HCT116 (cell line): Measurements from ENCODE around the gene TMEM150A. TPM values are rescaled to one million over a fixed set of nuclear protein-coding genes. Genes with fewer than 3 reads are reported as not detected.

Experiments used
- ATAC-seq: fragments of 200-7000 bp; cut with Tn5 transposase; 2 replicates; pipeline ENCODE4 v1.9.1; 2020; ENCODE audit warnings: mild to moderate bottlenecking, moderate library complexity
- BruUV-seq: library from RNA; stranded (reverse); fragments of 400-500 nt; replicated peaks from 2 replicates; lab custom pipeline; 2021; lab: Mats Ljungman, UMichigan
- CTCF ChIA-PET: fragments of 300-600 bp; sonication (Branson Sonifier 250); formaldehyde crosslinking; loops from one replicate; lab custom pipeline; 2021; ENCODE audit warnings: antibody characterized with exemption; lab: Charles Lee
- POLR2A ChIA-PET: fragments of 300-600, 350-600 bp; sonication (Branson Sonifier 250); formaldehyde crosslinking; loops from one replicate; lab custom pipeline; 2021; ENCODE audit warnings: antibody characterized with exemption; lab: Charles Lee
- RAD21 ChIA-PET, 2 experiments: fragments of 300-600 bp; sonication (Branson Sonifier 250); formaldehyde crosslinking; loops; one replicate each; lab custom pipeline; 2023; ENCODE audit warnings: low total read pairs in 2 of 2; ENCODE audit not compliant: uncharacterized antibody in 2 of 2, unreplicated experiment in 2 of 2, low non-redundant PET in 1 of 2; lab: Charles Lee
- DNase-seq: peaks from one replicate; pipeline ENCODE4 v3.0.0-alpha.2; 2010; ENCODE audit warnings: low read depth, low spot score
- H2AFZ ChIP-seq: fragments of 200-600 bp; shearing (Covaris generic), sonication (generic); 2 replicates; pipeline ENCODE4 v1.6.1; 2017; ENCODE audit warnings: low read depth, mixed run types, mixed read lengths, antibody characterized with exemption, low read length; ENCODE audit not compliant: poor library complexity, severe bottlenecking
- H3K27ac ChIP-seq: 2 replicates; pipeline ENCODE4 v1.5.1; 2012; ENCODE audit warnings: low read depth, low read length
- H3K27me3 ChIP-seq: fragments of 200-600 bp; sonication (generic); 2 replicates; pipeline ENCODE4 v1.6.1; 2016; ENCODE audit warnings: mixed run types, low read length, mixed read lengths; ENCODE audit not compliant: insufficient read depth
- H3K36me3 ChIP-seq, 2 experiments: fragments of 200-500 bp in 1 of 2; fragments of 200-600 bp in 1 of 2; sonication (Bioruptor generic) in 1 of 2; sonication (generic) in 1 of 2; 2 replicates each; pipeline versions ENCODE4 v1.5.1 to v1.6.1; 2014 to 2016; ENCODE audit warnings: low read length in 2 of 2, inconsistent platforms in 1 of 2, mixed read lengths in 1 of 2, mixed run types in 1 of 2; ENCODE audit not compliant: insufficient read depth in 2 of 2, control insufficient read depth in 1 of 2
- H3K4me1 ChIP-seq, 2 experiments: fragments of 200-600 bp in 1 of 2; sonication (generic) in 1 of 2; 2 replicates each; pipeline versions ENCODE4 v1.5.1 to v1.6.1; 2012 to 2017; ENCODE audit warnings: low read length in 2 of 2, inconsistent platforms in 1 of 2, mild to moderate bottlenecking in 1 of 2, mixed read lengths in 1 of 2, mixed run types in 1 of 2, moderate library complexity in 1 of 2; ENCODE audit not compliant: insufficient read depth in 2 of 2, control insufficient read depth in 1 of 2
- H3K4me2 ChIP-seq: fragments of 200-600 bp; sonication (generic); 2 replicates; pipeline ENCODE4 v1.6.1; 2017; ENCODE audit warnings: mixed run types, low read length, mixed read lengths
- H3K4me3 ChIP-seq, 2 experiments: fragments of 200-600 bp in 1 of 2; sonication (generic) in 1 of 2; replicated peaks in 1 of 2; 2 replicates each; pipeline ENCODE4 v1.5.1; 2011 to 2016; ENCODE audit warnings: low read length in 2 of 2, control low read depth in 1 of 2, low read depth in 1 of 2, mild to moderate bottlenecking in 1 of 2, mixed read lengths in 1 of 2, mixed run types in 1 of 2
- H3K79me2 ChIP-seq: fragments of 200-600 bp; sonication (generic); 2 replicates; pipeline ENCODE4 v1.6.1; 2017; ENCODE audit warnings: mild to moderate bottlenecking, mixed run types, low read length, moderate library complexity, mixed read lengths; ENCODE audit not compliant: insufficient read depth
- H3K9ac ChIP-seq: fragments of 200-600 bp; sonication (generic); 2 replicates; pipeline ENCODE4 v1.6.1; 2016; ENCODE audit warnings: low read length, mixed read lengths
- H3K9me2 ChIP-seq: fragments of 200-600 bp; sonication (generic), shearing (Covaris generic); 2 replicates; pipeline ENCODE4 v1.6.1; 2017; ENCODE audit warnings: mixed run types, mild to moderate bottlenecking, moderate library complexity; ENCODE audit not compliant: insufficient read depth
- H3K9me3 ChIP-seq, 2 experiments: fragments of 200-500 bp in 1 of 2; fragments of 200-600 bp in 1 of 2; sonication (Bioruptor generic) in 1 of 2; sonication (generic) in 1 of 2; 2 replicates each; pipeline ENCODE4 v1.6.1; 2014 to 2017; ENCODE audit warnings: low read length in 2 of 2, mixed read lengths in 2 of 2, inconsistent platforms in 1 of 2, low read depth in 1 of 2, mild to moderate bottlenecking in 1 of 2, mixed run types in 1 of 2, moderate library complexity in 1 of 2; ENCODE audit not compliant: control insufficient read depth in 1 of 2, insufficient read depth in 1 of 2
- H4K20me1 ChIP-seq: fragments of 200-600 bp; sonication (generic), shearing (Covaris generic); 2 replicates; pipeline ENCODE4 v1.6.1; 2017; ENCODE audit warnings: mixed run types, mild to moderate bottlenecking, moderate library complexity; ENCODE audit not compliant: insufficient read depth
- ATF3 ChIP-seq: IDR thresholded peaks from 2 replicates; pipeline ENCODE4 v1.6.1; 2012
- EGR1 ChIP-seq: IDR thresholded peaks from 2 replicates; pipeline ENCODE4 v1.6.1; 2012; ENCODE audit warnings: low read depth
- EZH2 ChIP-seq: fragments of 200-600 bp; sonication (generic); IDR thresholded peaks from 2 replicates; pipeline ENCODE4 v1.6.1; 2017; ENCODE audit warnings: antibody characterized with exemption, mixed run types
- EZH2phosphoT487 ChIP-seq: fragments of 200-600 bp; IDR thresholded peaks from 2 replicates; pipeline ENCODE4 v1.6.1; 2018; ENCODE audit warnings: antibody characterized with exemption, borderline replicate concordance
- RAD21 ChIP-seq: IDR thresholded peaks from 2 replicates; pipeline ENCODE4 v1.6.1; 2012; ENCODE audit warnings: low read depth, mild to moderate bottlenecking
- REST ChIP-seq: IDR thresholded peaks from 2 replicates; pipeline ENCODE4 v1.6.1; 2012; ENCODE audit warnings: low read depth
- SIN3A ChIP-seq: IDR thresholded peaks from 2 replicates; pipeline ENCODE4 v1.6.1; 2012; ENCODE audit warnings: low read depth
- SP1 ChIP-seq: IDR thresholded peaks from 2 replicates; pipeline ENCODE4 v1.6.1; 2012; ENCODE audit warnings: low read depth
- intact Hi-C: fragments of 100-400 bp; cut with micrococcal nuclease; formaldehyde crosslinking; loops from 2 replicates; pipeline ENCODE4 v1.10.0; 2022
- total RNA-seq: library from RNA; stranded (reverse); gene quantifications from one replicate; pipeline ENCODE4 v1.2.1, GENCODE V29; 2021; ENCODE audit not compliant: unreplicated experiment

Gene TMEM150A
- total RNA-seq, 1 experiment from 2014 or later, result 9.9 TPM

- RAD21 ChIA-PET, result no interaction called here
- Histone ChIP-seq H3K9ac (no peak overlapping the region), H2AFZ (no peak overlapping the region), H3K4me1 (no peaks in the 10 kb centered on the region), H3K27ac (no peak overlapping the region), H3K9me3 (no peaks in the 10 kb centered on the region), H4K20me1 (no peaks in the 10 kb centered on the region), H3K79me2 (0 out of 2 replicates have a peak, but pooled peaks cover 12% of the 10 kb centered on the region), H3K9me2 (no peaks in the 10 kb centered on the region), H3K27me3 (no peaks in the 10 kb centered on the region), H3K4me2 (no peak overlapping the region), H3K36me3 (peaks cover 43 to 58% of the 10 kb centered on the region in 2 experiments), H3K4me3 (no peak overlapping the region)
- ATAC-seq (no peak), DNase-seq (no peak)
- intact Hi-C loops, result no loop called here
- CTCF ChIA-PET, result no interaction called here
- BruUV-seq, result no TSS peak
- TF ChIP-seq EZH2, result no peak
- POLR2A ChIA-PET, result no interaction called here
Observed at GRCh38 chr2:85651097-85651496, 48.6 kb upstream of the TMEM150A start.

- H3K9me2 ChIP-seq, result no peaks in the 10 kb centered on the region
- no peak overlapping the region for H2AFZ ChIP-seq
- no peak for ATAC-seq
- CTCF ChIA-PET, result no interaction called here
- RAD21 ChIA-PET, result no interaction called here
- H3K9me3 ChIP-seq, result no peaks in the 10 kb centered on the region
- DNase-seq, result no peak
- POLR2A ChIA-PET, result no interaction called here
- no peaks in the 10 kb centered on the region for H3K4me1 ChIP-seq
- intact Hi-C loops, result no loop called here
- peaks cover 16% of the 10 kb centered on the region; the same call in 1 of the 2 replicates for H3K79me2 ChIP-seq
- H3K4me2 ChIP-seq, result no peak overlapping the region
- H3K27me3 ChIP-seq, result no peaks in the 10 kb centered on the region
- H3K4me3 ChIP-seq, result no peak overlapping the region
- no peak for TF ChIP-seq ATF3
- no peak for TF ChIP-seq REST
- no peak for TF ChIP-seq EZH2phosphoT487
- no peak for TF ChIP-seq RAD21
- no peak for TF ChIP-seq SIN3A
- TF ChIP-seq EGR1, result no peak
- no peak for TF ChIP-seq SP1
- TF ChIP-seq, all 23 proteins: peak for 0
- H3K27ac ChIP-seq, result no peak overlapping the region
- no peaks in the 10 kb centered on the region for H4K20me1 ChIP-seq
- H3K36me3 ChIP-seq, result peaks cover 44 to 64% of the 10 kb centered on the region in 2 experiments
- no peak overlapping the region for H3K9ac ChIP-seq
- no TSS peak for BruUV-seq
Observed at GRCh38 chr2:85650456-85650855, 48.0 kb upstream of the TMEM150A start.
